A549 treated with CORT108297 at 1 μM for 4 hours (cell line): ENCODE data around the gene RNF34. TPM values are rescaled to one million over a fixed set of nuclear protein-coding genes. Genes with fewer than 3 reads are reported as not detected.

ENCODE experiments used
- total RNA-seq: library from RNA; stranded (reverse); fragments of 200-300 nt; extraction: Qiagen RNA extraction; gene quantifications from 5 replicates; pipeline ENCODE4 v1.2.3, GENCODE V29; 2022

The RNF34 gene
- total RNA-seq = 36.0 to 42.1 TPM (median 37.3 TPM) in 5 replicates

GRCh38 chr12:121399391-121400331 lies at the start of gene RNF34:
Gene RNF34 (plus strand): TSS chr12:121400118. CDS start chr12:121400213, 95 bp downstream.

GRCh38 chr12:121351820-121352681 lies 47.9 kb upstream of the RNF34 start, which contains the start of gene ANAPC5:
Gene ANAPC5 (minus strand): TSS chr12:121352411. CDS start chr12:121352340, 71 bp downstream.

Other genes with a start within 250 kb of the RNF34 start
- 14.4 to 20.6 TPM (median 18.1 TPM) in 5 replicates for gene P2RX4, start 190.0 kb upstream of the RNF34 start, total RNA-seq
- 19.6 to 28.6 TPM (median 26.0 TPM) in 5 replicates for gene CAMKK2, start 103.4 kb upstream of the RNF34 start, total RNA-seq
- gene ANAPC5, start 47.7 kb upstream of the RNF34 start, total RNA-seq = 85.4 to 94.0 TPM (median 89.6 TPM) in 5 replicates
- 18.1 to 24.3 TPM (median 22.8 TPM) in 5 replicates for gene KDM2B, start 180.9 kb downstream of the RNF34 start, total RNA-seq
- 23.6 to 44.2 TPM (median 42.9 TPM) in 5 replicates for gene ORAI1, start 226.4 kb downstream of the RNF34 start, total RNA-seq